H7 (cell line): Measurements from ENCODE around the gene NLGN1. TPM values are rescaled to one million over a fixed set of nuclear protein-coding genes. Genes with fewer than 3 reads are reported as not detected.

Source experiments
- DNase-seq: peaks from one replicate; pipeline ENCODE4 v3.0.0; 2012
- H3K27me3 ChIP-seq: 2 replicates; pipeline ENCODE4 v1.6.0; 2011; ENCODE audit warnings: mild to moderate bottlenecking, low read length; ENCODE audit not compliant: control insufficient read depth, insufficient read depth
- H3K36me3 ChIP-seq: replicated peaks from 2 replicates; pipeline ENCODE4 v1.5.1; 2011; ENCODE audit warnings: low read length; ENCODE audit not compliant: control insufficient read depth, insufficient read depth
- H3K4me3 ChIP-seq: 2 replicates; pipeline ENCODE4 v1.5.1; 2011; ENCODE audit warnings: low read depth, mild to moderate bottlenecking, control low read depth, low read length, moderate library complexity; ENCODE audit not compliant: insufficient read depth
- total RNA-seq: library from RNA; depleted of rRNA; stranded (reverse); fragments of >200 nt; shearing (Covaris generic); gene quantifications from 2 replicates; pipeline ENCODE4 v1.2.3, GENCODE V29; 2014

Gene NLGN1
- total RNA-seq, 1 experiment from 2014 or later: 7.1 TPM

DNA sequence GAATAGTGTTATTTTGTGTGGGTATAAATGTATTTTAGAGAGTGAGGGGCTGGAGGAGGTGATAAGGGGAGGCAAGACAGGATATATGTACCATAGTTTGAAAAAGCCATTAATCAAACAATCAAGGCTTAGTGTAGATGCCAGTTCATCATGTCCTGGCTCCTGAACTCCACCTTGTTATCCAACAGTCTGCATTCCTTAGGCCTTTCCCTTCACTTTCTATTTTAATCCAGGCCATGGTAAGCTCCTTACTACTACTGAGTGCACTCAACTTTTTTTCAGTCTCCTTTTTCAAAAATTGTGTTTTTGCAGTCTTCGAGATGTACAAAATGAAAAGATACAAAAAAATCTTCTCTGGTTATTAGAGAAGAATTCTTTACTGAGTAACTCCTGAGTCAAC is 761.1 kb downstream of the NLGN1 start:
- no peak for DNase-seq
- no peaks in the 10 kb centered on the region for H3K36me3 ChIP-seq
- no peak overlapping the region for H3K4me3 ChIP-seq
- no peaks in the 10 kb centered on the region for H3K27me3 ChIP-seq

DNA sequence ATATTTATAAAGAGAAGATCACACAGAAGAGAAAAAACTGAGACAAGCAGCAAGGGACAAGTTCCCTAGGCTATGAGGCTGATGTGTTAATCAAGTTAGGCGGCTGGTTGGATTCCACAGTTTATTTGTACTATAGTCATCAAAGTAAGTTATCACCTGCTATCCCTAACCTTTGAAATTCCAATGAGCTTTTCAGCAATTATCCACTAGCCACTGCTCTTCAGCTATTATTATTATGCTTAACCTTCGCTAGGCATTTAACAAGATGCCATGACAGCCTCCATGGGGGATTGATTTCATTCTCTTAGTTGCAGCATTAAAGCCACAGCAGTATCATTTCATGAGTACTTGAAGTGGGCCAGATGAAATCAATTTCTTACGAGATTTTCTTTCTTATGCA is 762.1 kb downstream of the NLGN1 start:
- DNase-seq: no peak
- Histone ChIP-seq H3K36me3 (no peaks in the 10 kb centered on the region), H3K4me3 (no peak overlapping the region), H3K27me3 (no peaks in the 10 kb centered on the region)

DNA sequence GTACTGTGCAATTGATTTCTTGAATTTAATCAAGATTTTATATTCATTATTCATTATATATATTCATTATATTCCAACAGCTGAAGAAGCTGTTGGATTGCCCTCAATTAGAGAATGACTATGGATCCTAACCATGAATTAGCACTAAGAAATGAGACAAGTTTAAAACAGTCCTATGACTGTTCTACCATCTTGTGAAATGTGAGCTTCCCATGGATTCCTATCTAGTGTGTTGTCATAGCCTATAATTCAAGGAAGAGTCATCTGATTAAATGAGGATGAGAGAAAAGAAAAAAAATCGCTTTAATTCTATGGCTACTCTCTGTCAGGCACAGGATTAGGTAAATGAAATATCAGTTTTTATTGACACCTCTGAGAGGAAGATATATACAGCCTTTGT is 765.0 kb downstream of the NLGN1 start:
- no peak overlapping the region for H3K4me3 ChIP-seq
- no peak for DNase-seq
- H3K36me3 ChIP-seq: no peaks in the 10 kb centered on the region
- no peaks in the 10 kb centered on the region for H3K27me3 ChIP-seq

DNA sequence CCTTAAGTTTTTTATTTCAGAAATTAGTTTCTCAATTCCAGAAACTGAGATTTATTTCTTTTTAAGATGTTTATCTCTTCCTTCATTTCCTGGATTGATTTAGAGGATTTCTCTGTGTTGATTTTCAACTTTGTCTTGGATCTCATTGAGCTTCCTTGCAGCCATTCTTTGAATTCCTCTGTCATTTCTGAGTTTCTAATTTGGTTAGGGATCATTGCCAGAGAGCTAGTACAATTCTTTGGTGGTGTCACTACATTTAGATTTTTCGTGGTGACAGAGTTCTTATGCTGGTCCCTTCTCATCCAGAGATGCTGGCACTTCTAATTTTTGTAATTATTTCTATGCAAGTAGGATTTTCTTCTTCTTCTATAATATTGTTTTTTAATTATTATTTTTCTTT is 770.5 kb downstream of the NLGN1 start:
- DNase-seq: no peak
- H3K27me3 ChIP-seq: no peaks in the 10 kb centered on the region
- H3K36me3 ChIP-seq: no peaks in the 10 kb centered on the region
- H3K4me3 ChIP-seq: no peak overlapping the region

DNA sequence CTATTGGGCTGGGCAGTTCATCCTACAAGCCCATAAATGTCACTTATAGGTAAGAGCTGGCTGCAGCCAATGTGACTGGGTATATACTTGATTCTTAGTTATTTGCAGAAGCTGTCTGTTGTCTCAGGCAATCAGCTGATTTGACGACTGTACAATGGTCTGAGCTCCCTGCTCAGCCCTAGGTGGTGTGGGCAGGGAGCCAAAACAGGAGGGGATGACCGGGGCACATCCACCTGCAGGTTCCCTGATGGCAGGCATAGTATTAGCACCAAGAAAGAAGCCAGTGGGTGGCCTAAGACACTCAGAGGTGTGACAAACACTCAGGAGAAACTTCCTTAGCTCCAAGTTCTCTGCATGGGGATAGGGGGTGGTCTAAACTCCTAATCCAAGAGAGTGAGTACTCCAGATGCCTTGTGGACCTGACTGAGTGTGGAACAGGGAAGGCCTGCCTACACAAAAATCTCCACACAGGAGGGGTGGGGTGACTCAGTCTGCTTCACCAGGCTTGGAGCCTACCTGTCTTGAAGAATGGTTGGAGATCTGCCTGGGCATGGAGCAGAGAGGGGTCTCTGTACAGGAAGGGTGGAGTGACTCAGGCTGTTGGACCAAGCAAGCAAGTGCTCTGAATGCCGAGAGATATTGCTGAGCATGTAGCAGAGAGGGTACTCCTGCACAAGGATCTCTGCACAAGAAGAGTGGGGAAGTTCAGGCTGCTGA is 771.2 kb downstream of the NLGN1 start:
- H3K4me3 ChIP-seq: no peak overlapping the region
- no peak for DNase-seq

DNA sequence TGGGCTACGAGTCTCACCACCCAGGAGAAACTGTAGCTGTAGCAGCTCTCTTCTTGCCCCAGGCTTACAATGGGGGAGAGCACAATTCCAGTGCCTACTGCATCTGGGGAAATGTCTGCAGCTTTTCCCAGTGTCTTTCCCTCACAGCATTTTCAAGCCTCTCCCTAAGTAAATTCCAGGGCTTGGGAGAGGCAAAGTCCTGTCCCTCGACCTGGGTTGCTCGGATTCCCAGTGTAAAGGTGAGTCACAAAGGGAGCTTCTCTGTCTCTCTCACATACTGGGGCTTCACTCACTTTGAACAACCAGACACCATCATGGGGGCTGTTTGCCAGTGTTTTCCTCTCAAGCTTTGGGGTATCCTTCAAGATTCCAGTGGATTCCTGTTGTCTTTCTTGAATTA is 772.2 kb downstream of the NLGN1 start:
- H3K36me3 ChIP-seq: no peaks in the 10 kb centered on the region
- no peak overlapping the region for H3K4me3 ChIP-seq
- no peak for DNase-seq
- no peaks in the 10 kb centered on the region for H3K27me3 ChIP-seq

More for the DNA sequence above, 771.2 kb downstream of the NLGN1 start:
- Histone ChIP-seq H3K27me3 (no peaks in the 10 kb centered on the region), H3K36me3 (no peaks in the 10 kb centered on the region)

DNA sequence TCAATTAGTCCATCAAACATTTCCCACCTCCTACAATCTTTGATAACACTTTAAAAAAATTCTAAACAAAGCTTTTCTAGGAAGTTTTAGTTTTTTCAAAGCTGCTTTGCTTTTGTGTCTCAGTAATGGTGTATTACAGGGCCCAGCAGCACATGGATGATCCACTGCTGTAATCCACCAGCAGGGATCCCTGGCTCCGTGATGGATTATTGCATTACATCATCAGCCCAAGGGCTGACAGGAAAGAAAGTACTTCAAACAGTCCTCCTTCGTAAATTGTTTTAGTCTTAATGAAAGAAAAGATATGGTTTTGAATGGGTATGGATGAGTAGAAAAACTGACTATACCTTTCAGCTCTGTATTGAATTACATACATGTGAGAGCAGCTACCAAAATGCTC is 772.7 kb downstream of the NLGN1 start:
- H3K4me3 ChIP-seq: no peak overlapping the region
- no peaks in the 10 kb centered on the region for H3K36me3 ChIP-seq
- no peak for DNase-seq
- H3K27me3 ChIP-seq: no peaks in the 10 kb centered on the region

DNA sequence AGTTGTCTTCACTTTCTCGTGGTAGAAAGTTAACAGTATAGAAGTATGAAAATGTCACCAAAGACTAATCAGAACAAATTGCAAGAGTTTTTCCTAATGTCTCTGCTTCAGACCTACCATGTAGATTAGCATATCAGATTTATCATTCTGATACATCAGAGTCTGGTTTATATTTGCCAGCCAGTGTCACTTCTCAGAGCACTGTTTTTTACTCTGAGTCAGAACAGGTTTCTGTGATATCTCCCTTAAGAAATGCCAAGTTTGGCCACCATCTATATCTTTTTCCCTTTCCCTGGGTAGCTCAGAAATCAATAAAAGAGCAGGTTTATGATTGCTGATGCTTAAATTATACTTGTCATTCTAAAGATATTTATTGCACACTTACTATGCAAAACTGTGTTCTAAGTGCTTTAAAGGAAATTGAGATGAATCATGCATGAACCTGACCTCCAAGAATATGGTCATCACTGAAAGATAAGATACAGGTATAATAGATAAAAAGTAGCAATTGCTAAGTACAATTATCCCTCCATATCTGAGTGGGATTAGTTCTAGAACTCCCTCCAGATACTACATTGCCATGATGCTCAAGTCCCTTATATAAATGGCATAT is 788.9 kb downstream of the NLGN1 start:
- no peak overlapping the region for H3K4me3 ChIP-seq
- H3K36me3 ChIP-seq: no peaks in the 10 kb centered on the region
- no peaks in the 10 kb centered on the region for H3K27me3 ChIP-seq
- DNase-seq: no peak

DNA sequence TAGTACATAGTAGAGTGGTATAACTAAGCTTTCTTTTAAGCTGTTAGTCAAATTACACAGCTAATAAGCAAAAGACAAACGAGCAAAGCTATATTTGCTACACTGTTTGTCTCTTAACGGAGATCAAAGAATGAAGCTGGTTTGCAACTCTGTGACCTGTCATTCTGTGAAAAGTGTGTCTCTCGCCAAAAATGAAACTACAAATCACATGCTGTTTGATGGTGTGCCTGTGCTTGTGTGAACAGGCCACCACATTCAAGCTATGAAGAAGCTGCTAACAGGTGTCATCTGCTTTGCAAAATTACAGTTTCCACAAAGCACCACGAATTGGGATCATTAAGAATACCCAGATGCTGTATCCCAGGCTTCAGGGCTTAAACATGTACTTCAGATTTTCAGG is 793.8 kb downstream of the NLGN1 start:
- H3K36me3 ChIP-seq: no peaks in the 10 kb centered on the region
- no peak for DNase-seq
- no peak overlapping the region for H3K4me3 ChIP-seq
- no peaks in the 10 kb centered on the region for H3K27me3 ChIP-seq

DNA sequence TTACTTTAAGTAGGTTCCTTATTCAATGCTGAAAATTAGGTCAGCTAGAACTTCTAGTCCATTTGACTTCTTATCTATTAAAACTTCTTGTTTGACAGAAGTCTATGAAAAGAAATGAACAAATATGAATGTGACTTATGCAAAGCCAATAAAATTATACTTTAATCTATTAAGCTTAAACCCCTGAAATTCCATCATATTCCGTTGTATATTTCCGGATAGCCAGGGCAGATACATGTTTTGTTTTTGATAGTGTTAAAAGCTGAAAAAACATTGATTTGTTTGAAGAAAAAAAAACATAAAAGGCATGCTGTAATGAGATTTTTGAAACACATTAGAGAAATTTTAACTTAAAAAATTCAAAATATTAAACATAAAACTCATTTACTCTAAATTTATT is 794.4 kb downstream of the NLGN1 start:
- Histone ChIP-seq H3K4me3 (no peak overlapping the region), H3K36me3 (no peaks in the 10 kb centered on the region), H3K27me3 (no peaks in the 10 kb centered on the region)
- no peak for DNase-seq

DNA sequence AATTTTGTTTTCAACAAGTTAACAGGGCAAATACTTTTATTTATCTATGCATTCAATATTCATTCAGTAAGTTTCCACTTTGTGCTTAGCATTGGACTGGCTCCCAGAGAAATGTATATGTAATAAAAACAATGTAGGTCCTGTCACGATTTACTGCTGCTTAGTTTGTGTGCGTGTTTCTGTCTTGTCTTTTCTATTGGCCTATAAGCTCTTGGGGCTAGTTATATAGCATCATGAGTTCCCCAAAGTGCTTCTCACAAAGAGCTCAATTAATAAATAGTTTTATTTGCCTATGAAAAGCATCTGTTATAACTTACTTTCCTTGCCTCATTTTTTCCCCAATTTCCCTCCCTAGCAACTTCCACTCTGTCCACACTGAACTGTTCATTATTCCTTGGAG is 794.9 kb downstream of the NLGN1 start:
- Histone ChIP-seq H3K36me3 (no peaks in the 10 kb centered on the region), H3K27me3 (no peaks in the 10 kb centered on the region), H3K4me3 (no peak overlapping the region)
- DNase-seq: no peak

DNA sequence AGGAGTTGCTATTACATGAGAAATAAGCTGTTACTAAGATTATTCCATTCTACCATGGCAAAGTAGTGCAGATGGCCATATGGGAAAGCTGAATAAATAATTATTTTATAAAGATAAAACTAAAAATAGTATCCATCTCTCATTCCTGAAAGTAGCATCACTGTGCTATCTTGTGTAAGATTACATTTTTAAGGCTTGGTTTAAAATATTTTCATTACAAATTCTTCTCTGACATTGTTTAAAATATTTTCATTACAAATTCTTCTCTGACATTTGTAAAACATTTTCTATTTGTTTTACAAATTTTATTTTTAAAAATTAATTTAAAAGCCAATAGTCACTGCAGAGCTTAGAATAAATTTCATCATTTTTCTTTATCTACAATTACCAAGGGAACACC is 796.1 kb downstream of the NLGN1 start:
- no peak for DNase-seq
- H3K36me3 ChIP-seq: no peaks in the 10 kb centered on the region
- no peak overlapping the region for H3K4me3 ChIP-seq
- H3K27me3 ChIP-seq: no peaks in the 10 kb centered on the region

DNA sequence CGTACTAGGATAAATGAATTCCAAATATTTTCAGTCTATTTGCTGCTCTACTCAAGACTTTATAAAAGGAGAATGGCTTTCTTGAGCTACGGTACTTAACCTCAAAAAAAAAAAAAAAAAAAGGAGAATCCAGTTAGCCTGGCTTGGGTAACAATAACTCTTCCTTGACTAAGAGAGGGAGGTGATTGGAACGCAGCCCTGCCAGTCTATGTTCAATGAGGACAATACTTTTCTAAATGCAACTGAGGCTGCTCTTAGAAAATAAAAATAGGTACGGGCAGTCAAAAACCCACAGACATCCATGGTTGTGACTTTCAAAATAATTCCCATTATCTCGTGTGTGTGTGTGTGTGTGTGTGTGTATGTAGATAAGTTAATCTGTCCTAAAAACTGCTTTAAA is 799.9 kb downstream of the NLGN1 start:
- Histone ChIP-seq H3K4me3 (no peak overlapping the region), H3K27me3 (no peaks in the 10 kb centered on the region), H3K36me3 (no peaks in the 10 kb centered on the region)
- DNase-seq: no peak

DNA sequence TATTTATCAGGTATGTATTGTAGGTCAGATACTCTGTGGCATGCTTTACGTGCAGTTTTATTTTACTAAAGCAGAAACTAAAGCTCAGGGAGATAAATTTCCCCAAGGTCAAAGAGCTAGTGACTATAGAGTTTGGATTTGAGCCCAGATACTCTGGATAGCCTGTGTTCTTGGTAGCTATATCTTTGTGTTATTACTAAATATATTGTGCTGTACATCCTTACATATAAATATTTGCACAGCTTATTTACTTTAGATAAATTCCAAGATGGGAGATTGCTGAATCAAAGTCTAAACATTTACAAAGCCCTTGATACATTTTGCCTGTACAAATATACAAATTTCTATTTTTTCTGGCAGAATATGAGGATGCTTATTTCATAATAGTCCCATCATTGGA is 800.7 kb downstream of the NLGN1 start:
- no peak for DNase-seq
- Histone ChIP-seq H3K27me3 (no peaks in the 10 kb centered on the region), H3K36me3 (no peaks in the 10 kb centered on the region), H3K4me3 (no peak overlapping the region)

DNA sequence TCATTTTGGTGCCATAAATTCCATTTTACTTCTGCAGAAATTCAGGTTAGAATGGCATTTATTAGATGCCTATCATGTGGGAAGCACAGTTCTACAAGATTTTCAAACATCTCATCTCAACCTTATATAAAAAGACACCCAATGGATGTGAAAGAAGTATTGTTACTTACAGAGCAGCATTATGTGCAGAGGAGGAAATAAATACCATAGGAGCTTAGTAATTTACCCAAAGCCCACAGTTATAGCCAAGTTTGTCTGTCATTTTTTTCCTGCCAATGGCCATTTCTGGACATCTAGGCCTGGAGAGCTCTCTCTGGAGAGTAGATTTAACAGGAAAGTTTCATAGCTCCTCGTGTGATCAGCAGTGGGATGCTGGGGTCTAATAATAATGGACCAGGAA is 802.2 kb downstream of the NLGN1 start:
- Histone ChIP-seq H3K27me3 (no peaks in the 10 kb centered on the region), H3K36me3 (no peaks in the 10 kb centered on the region), H3K4me3 (no peak overlapping the region)
- no peak for DNase-seq

DNA sequence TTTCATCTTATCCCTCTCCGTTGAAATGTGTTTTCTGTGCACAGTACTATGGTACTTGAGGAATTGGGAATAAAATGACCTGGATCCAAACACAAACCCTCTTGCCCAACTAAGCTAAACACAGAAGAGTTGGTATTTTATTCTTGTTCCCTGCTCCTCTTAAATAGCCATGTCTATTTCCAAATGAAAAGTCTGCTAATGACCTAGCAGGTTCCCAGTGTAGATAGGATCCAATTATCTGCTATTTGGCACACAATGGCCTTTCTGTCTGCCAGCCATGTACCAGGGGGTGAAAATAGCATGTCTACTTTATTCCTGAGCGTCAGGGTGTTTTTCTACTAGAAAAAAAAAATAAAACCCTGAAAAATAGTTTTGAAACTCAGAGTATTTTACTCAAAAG is 804.6 kb downstream of the NLGN1 start:
- Histone ChIP-seq H3K36me3 (no peaks in the 10 kb centered on the region), H3K27me3 (no peaks in the 10 kb centered on the region), H3K4me3 (no peak overlapping the region)
- no peak for DNase-seq
